HEK293 (cell line): ENCODE results near the gene DNAJA1.

ENCODE experiments used
- KLF7 ChIP-seq: fragments of 450-650 bp; formaldehyde crosslinking; IDR thresholded peaks from 2 replicates; pipeline ENCODE4 v1.5.1; 2016; ENCODE audit warnings: missing biosample characterization, missing genetic modification characterization, borderline replicate concordance
- MZF1 ChIP-seq: fragments of 450-650 bp; formaldehyde crosslinking; IDR thresholded peaks from 2 replicates; pipeline ENCODE4 v1.5.1; 2017; ENCODE audit warnings: missing biosample characterization, missing genetic modification characterization, borderline replicate concordance
- ZNF169 ChIP-seq: fragments of 450-650 bp; formaldehyde crosslinking; IDR thresholded peaks from 2 replicates; pipeline ENCODE4 v1.5.1; 2016; ENCODE audit warnings: missing biosample characterization, missing genetic modification characterization
- ZNF274 ChIP-seq, 2 experiments: fragments of 200-500 bp in 1 of 2; fragments of 450-650 bp in 1 of 2; sonication (Bioruptor generic) in 1 of 2; formaldehyde crosslinking in 1 of 2; IDR thresholded peaks; 2 replicates each; pipeline versions ENCODE4 v1.5.1 to v1.6.1; 2014 to 2016; ENCODE audit warnings: borderline replicate concordance in 1 of 2, inconsistent platforms in 1 of 2, low read length in 1 of 2, missing biosample characterization in 1 of 2, missing genetic modification characterization in 1 of 2
- ZNF560 ChIP-seq: fragments of 450-650 bp; formaldehyde crosslinking; IDR thresholded peaks from 2 replicates; pipeline ENCODE4 v1.5.1; 2017; ENCODE audit warnings: missing biosample characterization, missing genetic modification characterization, borderline replicate concordance
- TF ChIP-seq, protein P1 (sequence below): fragments of 450-650 bp; formaldehyde crosslinking; conservative IDR thresholded peaks from 2 replicates; pipeline ENCODE4 v1.5.1; 2016; ENCODE audit warnings: low read depth, missing biosample characterization, missing genetic modification characterization
- TF ChIP-seq, protein P2 (sequence below): fragments of 450-650 bp; formaldehyde crosslinking; IDR thresholded peaks from 2 replicates; pipeline ENCODE4 v1.5.1; 2016; ENCODE audit warnings: missing biosample characterization, missing genetic modification characterization

DNA sequence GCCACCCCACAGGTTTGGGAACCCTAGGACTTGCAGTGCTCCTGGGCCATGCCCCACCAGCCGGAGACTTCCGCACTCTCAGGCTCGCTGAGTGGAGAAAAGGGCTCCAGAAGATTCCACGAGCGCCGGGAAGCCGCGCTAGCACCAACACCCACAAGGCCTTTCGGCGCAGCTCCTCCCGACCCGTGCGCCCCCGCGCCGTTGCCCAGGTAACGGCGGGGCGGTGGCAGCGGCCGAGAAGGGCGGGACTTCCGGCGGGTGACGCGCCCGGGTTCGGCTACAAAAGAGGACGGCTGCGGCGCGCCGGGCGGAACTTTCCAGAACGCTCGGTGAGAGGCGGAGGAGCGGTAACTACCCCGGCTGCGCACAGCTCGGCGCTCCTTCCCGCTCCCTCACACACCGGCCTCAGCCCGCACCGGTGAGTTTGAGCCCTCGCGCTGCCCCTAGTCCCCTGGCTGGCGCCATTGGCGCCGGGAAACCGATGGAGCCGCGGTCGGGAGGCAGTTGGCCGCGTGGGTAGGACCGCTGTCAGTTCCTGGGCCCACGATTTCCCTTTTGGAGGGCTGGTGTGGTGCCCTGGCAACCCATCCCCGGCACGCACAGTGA, at the start of gene DNAJA1:
- TF ChIP-seq, protein P1, sequence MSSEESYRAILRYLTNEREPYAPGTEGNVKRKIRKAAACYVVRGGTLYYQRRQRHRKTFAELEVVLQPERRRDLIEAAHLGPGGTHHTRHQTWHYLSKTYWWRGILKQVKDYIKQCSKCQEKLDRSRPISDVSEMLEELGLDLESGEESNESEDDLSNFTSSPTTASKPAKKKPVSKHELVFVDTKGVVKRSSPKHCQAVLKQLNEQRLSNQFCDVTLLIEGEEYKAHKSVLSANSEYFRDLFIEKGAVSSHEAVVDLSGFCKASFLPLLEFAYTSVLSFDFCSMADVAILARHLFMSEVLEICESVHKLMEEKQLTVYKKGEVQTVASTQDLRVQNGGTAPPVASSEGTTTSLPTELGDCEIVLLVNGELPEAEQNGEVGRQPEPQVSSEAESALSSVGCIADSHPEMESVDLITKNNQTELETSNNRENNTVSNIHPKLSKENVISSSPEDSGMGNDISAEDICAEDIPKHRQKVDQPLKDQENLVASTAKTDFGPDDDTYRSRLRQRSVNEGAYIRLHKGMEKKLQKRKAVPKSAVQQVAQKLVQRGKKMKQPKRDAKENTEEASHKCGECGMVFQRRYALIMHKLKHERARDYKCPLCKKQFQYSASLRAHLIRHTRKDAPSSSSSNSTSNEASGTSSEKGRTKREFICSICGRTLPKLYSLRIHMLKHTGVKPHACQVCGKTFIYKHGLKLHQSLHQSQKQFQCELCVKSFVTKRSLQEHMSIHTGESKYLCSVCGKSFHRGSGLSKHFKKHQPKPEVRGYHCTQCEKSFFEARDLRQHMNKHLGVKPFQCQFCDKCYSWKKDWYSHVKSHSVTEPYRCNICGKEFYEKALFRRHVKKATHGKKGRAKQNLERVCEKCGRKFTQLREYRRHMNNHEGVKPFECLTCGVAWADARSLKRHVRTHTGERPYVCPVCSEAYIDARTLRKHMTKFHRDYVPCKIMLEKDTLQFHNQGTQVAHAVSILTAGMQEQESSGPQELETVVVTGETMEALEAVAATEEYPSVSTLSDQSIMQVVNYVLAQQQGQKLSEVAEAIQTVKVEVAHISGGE (tag by site-specific recombination): peak; percentile 79
- TF ChIP-seq, protein P2, sequence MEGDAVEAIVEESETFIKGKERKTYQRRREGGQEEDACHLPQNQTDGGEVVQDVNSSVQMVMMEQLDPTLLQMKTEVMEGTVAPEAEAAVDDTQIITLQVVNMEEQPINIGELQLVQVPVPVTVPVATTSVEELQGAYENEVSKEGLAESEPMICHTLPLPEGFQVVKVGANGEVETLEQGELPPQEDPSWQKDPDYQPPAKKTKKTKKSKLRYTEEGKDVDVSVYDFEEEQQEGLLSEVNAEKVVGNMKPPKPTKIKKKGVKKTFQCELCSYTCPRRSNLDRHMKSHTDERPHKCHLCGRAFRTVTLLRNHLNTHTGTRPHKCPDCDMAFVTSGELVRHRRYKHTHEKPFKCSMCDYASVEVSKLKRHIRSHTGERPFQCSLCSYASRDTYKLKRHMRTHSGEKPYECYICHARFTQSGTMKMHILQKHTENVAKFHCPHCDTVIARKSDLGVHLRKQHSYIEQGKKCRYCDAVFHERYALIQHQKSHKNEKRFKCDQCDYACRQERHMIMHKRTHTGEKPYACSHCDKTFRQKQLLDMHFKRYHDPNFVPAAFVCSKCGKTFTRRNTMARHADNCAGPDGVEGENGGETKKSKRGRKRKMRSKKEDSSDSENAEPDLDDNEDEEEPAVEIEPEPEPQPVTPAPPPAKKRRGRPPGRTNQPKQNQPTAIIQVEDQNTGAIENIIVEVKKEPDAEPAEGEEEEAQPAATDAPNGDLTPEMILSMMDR (tag by site-specific recombination): no peak; the same call in 1 of the 2 replicates
- TF ChIP-seq ZNF169 (tag by site-specific recombination) (no peak), ZNF274 (IDR thresholded peaks at IDR 0.05; ENCODE audit: low read length) (no peak), ZNF274 (tag by site-specific recombination; IDR thresholded peaks at IDR 0.05; ENCODE audit: borderline replicate concordance) (no peak), MZF1 (tag by site-specific recombination) (no peak), KLF7 (tag by site-specific recombination) (no peak), ZNF560 (tag by site-specific recombination) (no peak)
